ENCODE data around the gene VMP1. TPM values are rescaled to one million over a fixed set of nuclear protein-coding genes. Genes with fewer than 3 reads are reported as not detected.

VMP1 gene
- total and polyA plus RNA-seq, 2 of the 13 experiments (the other 11 are each of a cell fraction or from before 2014, with no cell fraction given): 186 to 271 TPM

GRCh38 chr17:59707149-59707970 lies at the start of gene VMP1, which contains the start of gene PTRH2 (continued):
- TF ChIP-seq, protein P1, sequence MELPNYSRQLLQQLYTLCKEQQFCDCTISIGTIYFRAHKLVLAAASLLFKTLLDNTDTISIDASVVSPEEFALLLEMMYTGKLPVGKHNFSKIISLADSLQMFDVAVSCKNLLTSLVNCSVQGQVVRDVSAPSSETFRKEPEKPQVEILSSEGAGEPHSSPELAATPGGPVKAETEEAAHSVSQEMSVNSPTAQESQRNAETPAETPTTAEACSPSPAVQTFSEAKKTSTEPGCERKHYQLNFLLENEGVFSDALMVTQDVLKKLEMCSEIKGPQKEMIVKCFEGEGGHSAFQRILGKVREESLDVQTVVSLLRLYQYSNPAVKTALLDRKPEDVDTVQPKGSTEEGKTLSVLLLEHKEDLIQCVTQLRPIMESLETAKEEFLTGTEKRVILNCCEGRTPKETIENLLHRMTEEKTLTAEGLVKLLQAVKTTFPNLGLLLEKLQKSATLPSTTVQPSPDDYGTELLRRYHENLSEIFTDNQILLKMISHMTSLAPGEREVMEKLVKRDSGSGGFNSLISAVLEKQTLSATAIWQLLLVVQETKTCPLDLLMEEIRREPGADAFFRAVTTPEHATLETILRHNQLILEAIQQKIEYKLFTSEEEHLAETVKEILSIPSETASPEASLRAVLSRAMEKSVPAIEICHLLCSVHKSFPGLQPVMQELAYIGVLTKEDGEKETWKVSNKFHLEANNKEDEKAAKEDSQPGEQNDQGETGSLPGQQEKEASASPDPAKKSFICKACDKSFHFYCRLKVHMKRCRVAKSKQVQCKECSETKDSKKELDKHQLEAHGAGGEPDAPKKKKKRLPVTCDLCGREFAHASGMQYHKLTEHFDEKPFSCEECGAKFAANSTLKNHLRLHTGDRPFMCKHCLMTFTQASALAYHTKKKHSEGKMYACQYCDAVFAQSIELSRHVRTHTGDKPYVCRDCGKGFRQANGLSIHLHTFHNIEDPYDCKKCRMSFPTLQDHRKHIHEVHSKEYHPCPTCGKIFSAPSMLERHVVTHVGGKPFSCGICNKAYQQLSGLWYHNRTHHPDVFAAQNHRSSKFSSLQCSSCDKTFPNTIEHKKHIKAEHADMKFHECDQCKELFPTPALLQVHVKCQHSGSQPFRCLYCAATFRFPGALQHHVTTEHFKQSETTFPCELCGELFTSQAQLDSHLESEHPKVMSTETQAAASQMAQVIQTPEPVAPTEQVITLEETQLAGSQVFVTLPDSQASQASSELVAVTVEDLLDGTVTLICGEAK (IDR thresholded peaks at IDR 0.05): peak; percentile 92
- TF ChIP-seq, protein P1 (CRISPR knock-in tag; IDR thresholded peaks at IDR 0.05): peak; percentile 44; the same call in 1 of the 2 replicates
- TF ChIP-seq HOXA9 (CRISPR knock-in tag; IDR thresholded peaks at IDR 0.05; ENCODE audit: borderline replicate concordance): no peak; the same call in 1 of the 2 replicates
- no peak for TF ChIP-seq ZNF839 (CRISPR knock-in tag; IDR thresholded peaks at IDR 0.05; ENCODE audit: borderline replicate concordance)
- TF ChIP-seq DZIP1 (CRISPR knock-in tag; IDR thresholded peaks at IDR 0.05): peak; percentile 58; the same call in 1 of the 2 replicates
- TF ChIP-seq FOXJ3 (CRISPR knock-in tag; IDR thresholded peaks at IDR 0.05; ENCODE audit: borderline replicate concordance): no peak
- no peak for TF ChIP-seq ATM (IDR thresholded peaks at IDR 0.05; ENCODE audit: borderline replicate concordance)
- no peak for TF ChIP-seq NFIB (CRISPR knock-in tag; IDR thresholded peaks at IDR 0.05; ENCODE audit: borderline replicate concordance)
- TF ChIP-seq GATAD1 (CRISPR knock-in tag; IDR thresholded peaks at IDR 0.05): peak; percentile 96
- 0 out of 2 replicates have a peak, but pooled peaks have one; percentile 11 for TF ChIP-seq ZNF431 (CRISPR knock-in tag; IDR thresholded peaks at IDR 0.05; ENCODE audit: borderline replicate concordance, low read depth)
- peak; percentile 81; the same call in 1 of the 2 replicates for TF ChIP-seq CC2D1A (CRISPR knock-in tag; IDR thresholded peaks at IDR 0.05)
- no peak for TF ChIP-seq RAD51 (IDR thresholded peaks at IDR 0.05; ENCODE audit: borderline replicate concordance)
- peak; percentile 62 for TF ChIP-seq ZNF598 (CRISPR knock-in tag; IDR thresholded peaks at IDR 0.05; ENCODE audit: borderline replicate concordance)
- no peak; the same call in 1 of the 2 replicates for TF ChIP-seq MXD3 (CRISPR knock-in tag; IDR thresholded peaks at IDR 0.05)
- 0 out of 2 replicates have a peak, but pooled peaks have one; percentile 28 for TF ChIP-seq ATF7 (IDR thresholded peaks at IDR 0.05)
- no peak; the same call in 1 of the 2 replicates for TF ChIP-seq ATF7 (CRISPR knock-in tag; IDR thresholded peaks at IDR 0.05)
